ENCODE results near the gene HIGD1A. TPM values are rescaled to one million over a fixed set of nuclear protein-coding genes. Genes with fewer than 3 reads are reported as not detected.
A peak's percentile ranks its signal among the peaks of the same experiment; 100 is the strongest.

The HIGD1A gene
- total RNA-seq, 6 experiments from 2014 or later, result 115 to 144 (median 125) TPM

DNA sequence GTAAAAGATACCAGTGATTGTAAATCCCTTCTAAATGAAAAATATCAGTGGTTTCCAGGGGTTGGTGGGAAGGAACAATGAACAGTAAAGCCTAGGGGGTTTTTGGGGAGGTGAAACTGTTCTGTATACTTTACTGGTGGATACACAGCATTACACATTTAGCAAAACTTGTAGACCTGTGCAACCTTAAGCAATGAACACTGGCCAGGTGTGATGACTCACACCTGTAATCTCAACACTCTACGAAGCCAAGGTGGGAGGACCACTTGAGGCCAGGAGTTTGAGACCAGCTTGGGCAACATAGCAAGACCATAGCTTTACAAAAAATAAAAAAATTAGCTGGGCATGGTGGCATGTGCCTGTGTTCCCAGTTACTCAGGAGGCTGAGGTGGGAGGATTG, 33.0 kb downstream of the HIGD1A start:
- Mint-ChIP-seq H3K36me3 (ENCODE audit: low read depth) (peaks cover 10% of the 10 kb centered on the region; the same call in 1 of the 2 replicates), H3K9me3 (peaks cover 7% of the 10 kb centered on the region), H3K4me1 (ENCODE audit: low read depth) (peaks cover 9% of the 10 kb centered on the region), H3K27me3 (ENCODE audit: insufficient read depth) (peaks cover 11% of the 10 kb centered on the region; the same call in 1 of the 2 replicates), H3K27ac (no peak overlapping the region), H3K4me3 (no peak overlapping the region)
- DNase-seq, result no peak
- TF ChIP-seq, protein P1, sequence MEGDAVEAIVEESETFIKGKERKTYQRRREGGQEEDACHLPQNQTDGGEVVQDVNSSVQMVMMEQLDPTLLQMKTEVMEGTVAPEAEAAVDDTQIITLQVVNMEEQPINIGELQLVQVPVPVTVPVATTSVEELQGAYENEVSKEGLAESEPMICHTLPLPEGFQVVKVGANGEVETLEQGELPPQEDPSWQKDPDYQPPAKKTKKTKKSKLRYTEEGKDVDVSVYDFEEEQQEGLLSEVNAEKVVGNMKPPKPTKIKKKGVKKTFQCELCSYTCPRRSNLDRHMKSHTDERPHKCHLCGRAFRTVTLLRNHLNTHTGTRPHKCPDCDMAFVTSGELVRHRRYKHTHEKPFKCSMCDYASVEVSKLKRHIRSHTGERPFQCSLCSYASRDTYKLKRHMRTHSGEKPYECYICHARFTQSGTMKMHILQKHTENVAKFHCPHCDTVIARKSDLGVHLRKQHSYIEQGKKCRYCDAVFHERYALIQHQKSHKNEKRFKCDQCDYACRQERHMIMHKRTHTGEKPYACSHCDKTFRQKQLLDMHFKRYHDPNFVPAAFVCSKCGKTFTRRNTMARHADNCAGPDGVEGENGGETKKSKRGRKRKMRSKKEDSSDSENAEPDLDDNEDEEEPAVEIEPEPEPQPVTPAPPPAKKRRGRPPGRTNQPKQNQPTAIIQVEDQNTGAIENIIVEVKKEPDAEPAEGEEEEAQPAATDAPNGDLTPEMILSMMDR (IDR thresholded peaks at IDR 0.05), result no peak

DNA sequence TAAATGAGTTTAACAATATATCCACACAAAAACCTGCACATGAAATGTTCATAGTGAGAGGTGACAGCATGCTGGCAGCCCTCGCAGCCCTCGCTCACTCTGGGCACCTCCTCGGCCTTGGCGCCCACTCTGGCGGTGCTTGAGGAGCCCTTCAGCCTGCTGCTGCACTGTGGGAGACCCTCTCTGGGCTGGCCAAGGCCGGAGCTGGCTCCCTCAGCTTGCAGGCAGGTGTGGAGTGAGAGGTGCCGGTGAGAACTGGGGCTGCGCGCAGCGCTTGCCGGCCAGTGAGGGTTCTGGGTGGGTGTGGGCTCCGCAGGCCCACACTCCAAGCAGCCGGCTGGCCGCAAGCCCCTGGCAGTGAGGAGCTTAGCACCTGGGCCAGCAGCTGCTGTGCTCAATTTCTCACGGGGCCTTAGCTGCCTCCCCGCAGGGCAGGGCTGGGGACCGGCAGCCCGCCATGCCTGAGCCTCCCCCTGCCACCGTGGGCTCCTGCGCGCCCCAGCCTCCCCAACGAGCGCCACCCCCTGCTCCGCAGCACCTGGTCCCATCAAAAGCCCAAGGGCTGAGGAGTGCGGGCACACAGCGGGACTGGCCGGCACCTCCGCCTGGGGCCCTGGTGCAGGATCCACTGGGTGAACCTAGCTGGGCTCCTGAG, 34.7 kb downstream of the HIGD1A start:
- Mint-ChIP-seq H3K27me3 (ENCODE audit: insufficient read depth) (peaks cover 20% of the 10 kb centered on the region), H3K9me3 (peaks cover 7% of the 10 kb centered on the region), H3K27ac (no peak overlapping the region), H3K4me3 (no peak overlapping the region), H3K36me3 (ENCODE audit: low read depth) (peaks cover 10% of the 10 kb centered on the region; the same call in 1 of the 2 replicates), H3K4me1 (ENCODE audit: low read depth) (peaks cover 14% of the 10 kb centered on the region)
- DNase-seq, result no peak
- TF ChIP-seq, protein P1 (IDR thresholded peaks at IDR 0.05), result no peak

DNA sequence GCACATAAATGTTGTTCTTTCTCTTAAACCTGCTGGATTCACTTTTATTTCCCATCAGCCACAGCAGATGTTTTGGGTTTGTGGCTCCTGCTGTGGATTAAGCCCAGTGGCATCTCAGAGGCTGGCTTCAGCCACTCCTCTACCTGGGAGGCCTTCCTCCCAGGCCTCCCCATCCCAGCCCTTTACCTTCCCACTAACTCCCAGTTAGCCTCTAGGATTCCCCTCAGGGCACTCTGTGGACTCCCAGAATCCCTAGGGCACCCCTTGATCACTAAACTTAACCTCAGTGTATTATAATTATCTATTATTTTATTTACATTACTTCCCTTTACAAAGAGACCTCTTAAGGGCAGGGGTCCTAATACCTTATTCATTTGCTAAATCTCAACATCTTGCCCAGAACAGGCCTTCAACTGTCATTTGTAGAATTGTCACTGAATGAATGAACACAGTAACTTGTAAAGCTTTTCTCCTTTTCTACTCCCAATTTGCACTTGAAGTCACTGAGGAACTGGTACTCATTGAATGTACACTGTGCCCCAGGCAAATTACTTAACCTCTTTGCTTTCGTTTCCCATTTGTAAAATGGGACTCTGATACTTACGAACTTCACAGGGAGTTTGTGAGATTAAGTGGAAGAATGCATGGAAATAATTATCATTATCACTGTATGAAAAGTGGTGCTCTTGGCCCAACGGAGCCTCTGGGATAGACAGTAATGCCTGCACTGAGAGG, 39.6 kb downstream of the HIGD1A start:
- Mint-ChIP-seq H3K36me3 (ENCODE audit: low read depth) (no peaks in the 10 kb centered on the region), H3K27me3 (ENCODE audit: insufficient read depth) (peaks cover 15% of the 10 kb centered on the region), H3K4me3 (no peak overlapping the region), H3K9me3 (no peaks in the 10 kb centered on the region), H3K27ac (no peak overlapping the region), H3K4me1 (ENCODE audit: low read depth) (peaks cover 29% of the 10 kb centered on the region)
- TF ChIP-seq, protein P1 (IDR thresholded peaks at IDR 0.05), result no peak
- no peak for DNase-seq

DNA sequence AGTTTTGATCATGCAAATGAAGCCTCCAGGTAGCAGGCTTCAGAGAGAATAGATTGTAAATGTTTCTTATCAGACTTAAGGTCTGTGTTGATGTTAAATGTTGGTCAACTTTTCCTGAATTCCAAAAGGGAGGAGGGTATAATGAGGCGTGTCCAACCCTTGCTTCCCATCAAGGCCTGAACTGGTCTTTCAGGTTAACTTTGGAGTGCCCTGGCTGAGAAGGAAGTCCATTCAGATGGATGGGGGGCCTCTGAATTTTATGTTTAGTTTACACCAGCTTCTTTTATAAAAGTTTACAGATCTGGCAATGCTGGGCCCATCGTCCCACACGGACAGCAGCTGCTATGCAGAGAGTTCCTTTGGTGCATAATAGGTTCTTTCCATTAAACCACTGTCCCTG, 40.2 kb downstream of the HIGD1A start:
- H3K4me3 Mint-ChIP-seq, result no peak overlapping the region
- peaks cover 29% of the 10 kb centered on the region for H3K4me1 Mint-ChIP-seq (ENCODE audit: low read depth)
- TF ChIP-seq, protein P1 (IDR thresholded peaks at IDR 0.05), result no peak
- no peak overlapping the region for H3K27ac Mint-ChIP-seq
- peaks cover 15% of the 10 kb centered on the region for H3K27me3 Mint-ChIP-seq (ENCODE audit: insufficient read depth)
- no peak for DNase-seq
- H3K36me3 Mint-ChIP-seq (ENCODE audit: low read depth), result no peaks in the 10 kb centered on the region
- no peaks in the 10 kb centered on the region for H3K9me3 Mint-ChIP-seq

DNA sequence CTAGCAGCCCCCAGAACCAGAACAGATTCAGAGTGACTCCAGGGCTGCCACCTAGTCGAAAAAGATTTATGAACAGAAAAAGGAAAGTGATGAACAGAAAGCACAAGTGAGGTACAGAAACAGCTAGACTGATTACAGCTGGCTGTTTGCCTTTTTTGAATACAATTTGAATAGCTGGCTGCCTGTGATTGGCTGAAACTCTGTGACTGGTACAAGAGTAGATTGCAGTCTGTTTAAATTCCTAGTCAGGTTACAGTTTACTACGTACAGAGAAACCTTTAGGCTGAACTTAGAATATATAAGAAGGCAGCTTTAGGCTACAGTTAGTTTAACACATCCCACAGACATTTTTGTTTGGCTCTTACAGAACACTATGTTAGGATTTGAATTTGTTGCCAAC, 41.3 kb downstream of the HIGD1A start:
- Mint-ChIP-seq H3K4me3 (no peak overlapping the region), H3K27me3 (ENCODE audit: insufficient read depth) (peaks cover 16% of the 10 kb centered on the region), H3K9me3 (no peaks in the 10 kb centered on the region), H3K36me3 (ENCODE audit: low read depth) (no peaks in the 10 kb centered on the region), H3K4me1 (ENCODE audit: low read depth) (peaks cover 29% of the 10 kb centered on the region), H3K27ac (0 out of 2 replicates have a peak overlapping the region, but pooled peaks have one; percentile 3)
- peak; percentile 32 for DNase-seq
- TF ChIP-seq, protein P1 (IDR thresholded peaks at IDR 0.05), result no peak

Measured in HFFc6 (cell line).